ENCODE results near the gene RAD51B.

GRCh38 chr14:68279777-68280233 is 460.2 kb downstream of the RAD51B start:
- TF ChIP-seq POLR2A (IDR thresholded peaks at IDR 0.05) (no peak), CTCF (IDR thresholded peaks at IDR 0.05) (no peak)

All from tibial nerve (tissue), 3 donors.